SK-MEL-5 (cell line): ENCODE measurements around the gene NAA30. TPM values are rescaled to one million over a fixed set of nuclear protein-coding genes. Genes with fewer than 3 reads are reported as not detected.
"Not testable (repeated sequence)": the region's sequence is repeated elsewhere in the genome, so short reads cannot be mapped to it uniquely, and the experiment has no call there.

ENCODE experiments used
- DNase-seq: peaks from one replicate; pipeline ENCODE4 v3.0.0-alpha.2; 2016; ENCODE audit warnings: low read depth, low spot score
- in situ Hi-C: cut with HindIII; loops from 2 replicates; pipeline ENCODE4 v1.10.0; 2016; ENCODE audit warnings: low sequenced_read_pairs, high pct_unique_total_duplicates, low pct_unique_long_range_greater_than_20kb
- polyA plus RNA-seq, 2 experiments: library from polyadenylated mRNA; depleted of rRNA; stranded (reverse); fragments of >200 nt; gene quantifications; 2 replicates each; pipeline ENCODE4 v1.2.3, GENCODE V29; 2015
- total RNA-seq: library from RNA; depleted of rRNA; stranded (reverse); fragments of >200 nt; shearing (Covaris generic); gene quantifications from 2 replicates; pipeline ENCODE4 v1.2.3, GENCODE V29; 2014; rRNA removed

Gene NAA30
- total RNA-seq = 17.5 and 20.7 TPM in 2 replicates
- polyA plus RNA-seq (2015; cell fraction: cytosol; rRNA removed) = 7.3 and 8.5 TPM in 2 replicates
- 5.1 and 10.5 TPM in 2 replicates for polyA plus RNA-seq (2015; cell fraction: nucleus; rRNA removed)

DNA sequence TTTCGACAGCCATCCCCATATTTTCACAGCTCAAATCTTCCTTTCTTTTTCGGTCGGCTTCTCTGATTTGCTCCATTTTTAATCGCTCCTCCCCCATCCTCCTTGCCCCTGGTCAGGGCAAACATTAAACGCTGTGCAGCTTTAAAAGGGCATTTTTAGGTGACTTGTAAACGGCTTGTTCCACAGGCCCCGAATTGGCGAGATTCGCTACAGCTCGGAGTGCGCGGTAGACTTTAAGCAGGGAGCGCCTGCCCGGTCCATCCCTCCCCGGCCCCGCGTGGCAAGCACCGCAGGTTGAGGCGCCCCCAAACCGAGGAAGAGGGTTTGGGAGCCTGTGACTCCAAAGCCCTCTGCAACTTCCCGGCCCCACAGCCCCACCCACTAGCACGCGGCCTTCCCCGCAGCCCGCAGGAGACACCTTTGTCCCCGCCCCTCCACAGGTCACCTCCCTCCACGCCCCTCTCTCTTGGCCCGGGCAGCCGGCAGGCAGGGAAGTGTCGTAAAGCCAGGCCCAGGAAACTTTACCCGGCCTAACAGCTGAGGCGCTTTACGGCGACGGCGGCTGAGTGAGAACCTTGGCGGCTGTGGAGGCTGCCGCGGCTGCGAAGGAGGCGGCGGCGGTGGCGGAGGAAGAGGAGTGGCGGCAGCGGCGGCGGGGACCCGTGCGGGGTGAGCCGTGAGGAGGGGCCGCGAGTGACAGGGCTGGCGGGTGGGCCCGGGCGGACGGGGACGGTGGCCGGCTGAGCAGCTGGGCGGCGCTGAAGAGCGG, at the start of gene NAA30:
Gene NAA30, plus strand, starts transcription at position 550 of the 769 bp plus-strand sequence. CDS start 372 bp downstream, outside the sequence.
- in situ Hi-C loops = no loop called here
- DNase-seq = peak; percentile 93

GRCh38 chr14:57343545-57344297, 46.7 kb upstream of the NAA30 start:
- DNase-seq, in situ Hi-C loops: not testable (repeated sequence)

DNA sequence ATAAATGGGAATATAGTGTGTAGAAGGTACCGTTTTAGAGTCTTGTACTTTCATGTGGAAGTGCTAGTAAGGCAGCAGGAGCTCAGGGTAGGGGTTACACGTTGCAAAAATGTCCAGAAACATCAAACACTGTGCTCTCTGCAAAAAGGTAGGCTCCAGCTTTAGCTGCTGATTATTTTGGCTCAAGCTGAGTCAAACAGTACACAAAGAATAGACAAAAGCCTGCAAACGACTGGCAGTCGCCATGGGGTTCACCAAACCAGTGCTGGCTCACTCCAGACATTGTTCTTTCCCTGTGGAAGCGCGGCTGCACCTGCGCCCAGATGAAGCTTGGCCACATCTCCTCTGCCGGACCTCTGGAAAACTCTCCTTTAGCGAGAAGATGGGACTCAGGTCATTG, 45.3 kb upstream of the NAA30 start:
- in situ Hi-C loops = no loop called here
- DNase-seq = no peak

- DNase-seq = peak; percentile 4
- in situ Hi-C loops = no loop called here
Measured at GRCh38 chr14:57346741-57347140, 43.6 kb upstream of the NAA30 start.

DNA sequence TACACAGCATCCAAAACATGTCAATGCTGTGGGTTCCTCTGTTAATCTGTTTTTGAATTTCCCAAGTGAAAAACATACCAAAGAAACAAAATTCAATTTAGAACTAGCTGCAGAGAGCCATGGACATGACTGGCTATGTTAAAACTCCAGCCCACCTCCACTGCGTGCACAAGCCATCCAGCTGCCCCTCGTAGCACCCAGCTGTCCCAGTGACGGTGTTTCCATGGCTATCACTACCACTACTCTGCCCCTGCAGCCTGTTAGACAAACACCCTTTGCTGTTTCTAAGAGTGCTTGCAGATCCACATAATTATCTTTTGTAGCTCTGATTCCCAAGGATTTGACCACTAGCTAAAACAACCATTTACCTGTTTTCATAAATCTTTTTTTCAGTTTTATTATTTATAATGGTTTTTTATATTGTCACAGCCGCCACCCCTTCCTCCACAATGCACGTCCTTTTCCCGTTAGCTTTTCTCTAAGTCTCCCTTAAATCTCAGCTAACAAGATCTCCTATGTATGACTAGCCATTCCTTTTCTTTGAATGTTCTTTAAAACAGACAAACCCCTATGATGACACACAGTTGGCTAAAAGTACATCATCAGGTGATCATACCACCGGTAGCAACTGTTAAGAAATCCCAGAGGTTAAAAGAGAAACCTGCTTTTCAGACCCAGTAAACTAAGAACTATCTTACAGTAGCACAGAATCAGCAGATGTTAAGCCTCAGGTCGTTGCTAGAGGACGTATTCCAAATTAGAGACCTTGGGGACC, 37.8 kb upstream of the NAA30 start:
- in situ Hi-C loops = no loop called here
- DNase-seq = peak; percentile 13

DNA sequence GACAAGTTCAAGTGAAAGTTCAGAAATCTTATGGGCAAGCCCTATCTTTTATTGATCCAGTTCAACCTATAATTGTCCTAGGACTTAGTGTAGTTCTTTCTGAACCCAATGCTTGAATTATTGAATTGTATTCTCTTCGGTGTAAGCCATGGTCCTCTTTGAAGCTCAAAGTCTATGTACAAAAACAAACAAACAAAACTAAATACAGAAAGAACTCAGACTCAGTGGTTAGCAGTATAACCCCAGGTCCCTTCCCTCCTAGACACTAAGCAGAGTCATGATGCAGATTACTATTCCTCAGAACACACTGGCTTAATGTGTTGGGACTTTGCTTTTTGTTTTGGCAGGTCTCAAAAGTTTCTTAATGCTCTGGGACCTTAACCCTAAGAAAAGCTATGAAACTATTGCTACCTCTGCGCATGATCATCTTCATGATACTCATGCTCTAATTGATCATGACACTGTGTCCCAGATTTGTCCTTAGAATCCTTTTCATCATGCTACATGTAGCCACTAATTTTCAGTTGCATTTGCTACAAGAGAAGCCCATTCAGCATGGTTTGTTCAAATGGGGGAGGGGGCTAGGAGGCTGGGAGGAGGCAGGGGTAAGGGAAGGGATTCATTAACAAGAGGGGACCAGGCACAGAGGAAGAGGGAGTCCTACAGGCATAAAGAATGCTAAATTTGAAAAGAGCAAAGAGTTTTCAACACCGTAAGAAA, 35.1 kb upstream of the NAA30 start:
- no peak for DNase-seq
- in situ Hi-C loops = no loop called here

- in situ Hi-C loops = no loop called here
- DNase-seq = no peak
Measured at GRCh38 chr14:57362361-57362760, 28.0 kb upstream of the NAA30 start.

DNA sequence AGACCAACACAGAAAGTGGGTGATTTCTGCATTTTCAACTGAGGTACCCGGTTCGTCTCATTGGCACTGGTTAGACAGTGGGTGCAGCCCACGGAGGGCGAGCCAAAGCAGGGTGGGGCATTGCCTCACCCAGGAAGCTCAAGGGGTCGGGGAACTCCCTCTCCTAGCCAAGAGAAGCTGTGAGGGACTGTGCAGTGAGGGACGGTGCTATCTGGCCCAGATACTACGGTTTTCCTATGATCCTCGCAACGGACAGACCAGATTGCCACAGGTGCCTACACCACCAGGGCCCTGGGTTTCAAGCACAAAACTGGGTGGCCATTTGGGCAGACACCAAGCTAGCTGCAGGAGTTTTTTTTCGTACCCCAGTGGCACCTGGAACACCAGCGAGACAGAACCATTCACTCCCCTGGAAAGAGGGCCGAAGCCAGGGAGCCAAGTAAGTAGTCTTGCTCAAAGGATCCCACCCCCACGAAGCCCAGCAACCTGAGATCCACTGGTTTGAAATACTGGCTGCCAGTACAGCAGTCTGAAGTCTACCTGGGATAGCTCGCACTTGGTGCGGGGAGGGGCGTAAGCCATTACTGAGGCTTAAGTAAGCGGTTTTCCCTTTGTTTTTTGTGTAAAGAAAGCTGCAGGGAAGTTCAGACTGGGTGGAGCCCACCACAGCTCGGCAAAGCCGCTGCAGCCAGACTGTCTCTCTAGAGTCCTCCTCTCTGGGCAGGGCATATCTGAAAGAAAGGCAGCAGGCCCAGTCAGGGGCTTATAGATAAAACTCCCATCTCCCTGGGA, 25.5 kb upstream of the NAA30 start:
- in situ Hi-C loops = no loop called here
- DNase-seq = no peak

DNA sequence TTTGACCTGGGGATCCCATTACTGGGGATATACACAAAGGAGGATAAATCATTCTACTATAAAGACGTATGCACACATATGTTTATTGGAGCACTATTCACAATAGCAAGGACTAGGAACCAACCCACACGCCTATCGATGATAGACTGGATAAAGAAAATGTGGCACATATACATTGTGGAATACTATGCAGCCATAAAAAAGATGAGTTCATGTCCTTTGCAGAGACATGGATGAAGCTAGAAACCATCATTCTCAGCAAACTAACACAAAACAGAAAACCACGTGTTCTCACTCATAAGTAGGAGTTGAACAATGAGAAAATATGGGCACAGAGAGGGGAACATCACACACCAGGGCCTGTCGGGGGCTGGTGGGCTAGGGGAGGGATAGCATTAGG, 20.2 kb upstream of the NAA30 start:
- DNase-seq, in situ Hi-C loops: not testable (repeated sequence)

DNA sequence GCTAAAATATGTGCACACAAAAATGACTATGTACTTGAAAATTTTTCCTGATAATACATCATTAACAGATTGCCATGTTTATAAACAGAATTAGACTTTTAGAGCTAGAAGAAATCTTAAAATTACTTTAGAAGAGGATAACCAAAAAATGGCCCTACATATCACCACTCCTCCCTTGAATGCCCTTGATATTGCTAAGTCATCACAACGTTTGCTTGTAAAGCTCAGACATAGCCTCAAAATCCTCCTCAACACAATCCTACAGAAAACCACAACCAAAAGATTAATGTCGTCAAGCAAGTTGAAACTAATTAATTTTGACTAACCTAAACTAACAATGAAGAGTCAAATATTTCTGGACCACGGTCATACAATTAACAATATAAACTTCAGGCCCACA, 19.4 kb upstream of the NAA30 start:
- no peak for DNase-seq
- in situ Hi-C loops = no loop called here

DNA sequence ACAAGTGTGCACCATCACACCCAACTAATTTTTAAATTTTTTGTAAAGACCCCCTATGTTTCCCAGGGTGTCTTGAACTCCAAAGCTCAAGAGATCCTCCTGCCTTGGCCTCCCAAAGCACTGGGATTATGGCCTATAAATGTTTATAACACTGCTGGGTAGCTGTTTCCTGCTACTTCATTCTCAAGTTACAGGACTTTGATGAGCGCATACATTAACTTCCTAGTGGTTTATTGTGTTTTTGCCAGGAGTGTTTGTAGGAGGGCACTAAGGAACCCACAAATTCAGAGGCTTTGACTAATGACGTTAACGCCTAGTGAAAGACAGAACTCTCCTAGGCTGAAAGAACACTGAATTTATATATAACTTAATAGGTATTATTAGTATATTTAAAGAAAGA, 15.2 kb upstream of the NAA30 start:
- DNase-seq = no peak
- in situ Hi-C loops = no loop called here

DNA sequence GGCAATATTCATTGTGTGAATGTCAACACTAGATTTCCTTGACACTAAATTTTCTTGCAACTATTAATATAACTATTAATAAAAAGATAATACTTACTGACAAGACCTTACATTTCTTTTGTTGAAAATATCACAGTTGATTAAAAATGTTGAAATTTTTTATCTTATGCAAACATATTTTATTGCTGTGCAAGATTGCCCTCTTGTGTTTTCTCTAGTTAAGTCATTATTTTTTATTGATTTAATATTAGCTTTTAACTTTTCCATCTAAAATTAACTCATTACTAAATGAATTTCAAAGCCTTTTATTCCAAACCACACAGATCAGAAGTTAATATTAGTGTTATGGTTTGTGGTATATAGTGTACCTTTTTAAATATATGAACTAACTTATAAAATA, 11.7 kb upstream of the NAA30 start:
- in situ Hi-C loops = no loop called here

GRCh38 chr14:57380935-57381334, 9.5 kb upstream of the NAA30 start:
- DNase-seq = no peak
- in situ Hi-C loops = no loop called here

More for the DNA sequence above, 11.7 kb upstream of the NAA30 start:
- peak; percentile 19 for DNase-seq

- in situ Hi-C loops = no loop called here
- peak; percentile 59 for DNase-seq
Measured at GRCh38 chr14:57382283-57382682, 8.1 kb upstream of the NAA30 start.

GRCh38 chr14:57383125-57383745, 7.2 kb upstream of the NAA30 start:
- DNase-seq = no peak
- in situ Hi-C loops = no loop called here

- no peak for DNase-seq
- in situ Hi-C loops = no loop called here
Measured at GRCh38 chr14:57388067-57388466, 2.3 kb upstream of the NAA30 start.
